RWPE2 (cell line): ENCODE measurements around the gene LMX1A.

Source experiments
- ATAC-seq: fragments of 200-7000 bp; cut with Tn5 transposase; 3 replicates; pipeline ENCODE4 v1.9.1; 2021; ENCODE audit warnings: low read depth
- DNase-seq: peaks from one replicate; pipeline ENCODE4 v3.0.0-alpha.2; 2020; ENCODE audit warnings: low spot score
- H3K27ac ChIP-seq: fragments of 450-650 bp; 2 replicates; pipeline ENCODE4 v1.5.1; 2017; ENCODE audit warnings: mild to moderate bottlenecking; ENCODE audit not compliant: poor library complexity, severe bottlenecking
- H3K27me3 ChIP-seq: fragments of 250-450 bp; sonication (Bioruptor Pico); 2 replicates; pipeline ENCODE4 v1.5.1; 2021; ENCODE audit warnings: mild to moderate bottlenecking, moderate library complexity; ENCODE audit not compliant: insufficient read depth, poor library complexity, severe bottlenecking
- H3K36me3 ChIP-seq: fragments of 250-450 bp; sonication (Bioruptor Pico); 2 replicates; pipeline ENCODE4 v1.5.1; 2020; ENCODE audit warnings: low read depth, mild to moderate bottlenecking, moderate library complexity
- H3K4me1 ChIP-seq: fragments of 250-450 bp; sonication (Bioruptor Pico); 2 replicates; pipeline ENCODE4 v1.5.1; 2021; ENCODE audit warnings: mild to moderate bottlenecking, moderate library complexity; ENCODE audit not compliant: insufficient read depth, poor library complexity, severe bottlenecking
- H3K4me3 ChIP-seq: fragments of 250-450 bp; sonication (Bioruptor Pico); 2 replicates; pipeline ENCODE4 v1.5.1; 2021; ENCODE audit warnings: mild to moderate bottlenecking, moderate library complexity; ENCODE audit not compliant: severe bottlenecking
- H3K9me3 ChIP-seq: fragments of 250-450 bp; sonication (Bioruptor Pico); 2 replicates; pipeline ENCODE4 v1.5.1; 2021; ENCODE audit warnings: mild to moderate bottlenecking, moderate library complexity; ENCODE audit not compliant: severe bottlenecking
- CTCF ChIP-seq: fragments of 450-650 bp; IDR thresholded peaks from one replicate; pipeline ENCODE4 v1.5.1; 2017; ENCODE audit warnings: mild to moderate bottlenecking, moderate library complexity; ENCODE audit not compliant: poor library complexity, severe bottlenecking

LMX1A gene

GRCh38 chr1:165254376-165254775, 102.1 kb downstream of the LMX1A start:
- H3K27me3 ChIP-seq, result no peaks in the 10 kb centered on the region
- ATAC-seq (no peak), DNase-seq (no peak)
- H3K9me3 ChIP-seq, result no peaks in the 10 kb centered on the region
- no peak overlapping the region for H3K27ac ChIP-seq
- no peak overlapping the region for H3K4me3 ChIP-seq
- TF ChIP-seq CTCF, result no peak
- no peaks in the 10 kb centered on the region for H3K4me1 ChIP-seq
- H3K36me3 ChIP-seq, result no peaks in the 10 kb centered on the region

GRCh38 chr1:165253818-165254254, 102.7 kb downstream of the LMX1A start:
- no peaks in the 10 kb centered on the region for H3K27me3 ChIP-seq
- H3K36me3 ChIP-seq, result no peaks in the 10 kb centered on the region
- TF ChIP-seq CTCF, result no peak
- no peaks in the 10 kb centered on the region for H3K9me3 ChIP-seq
- no peaks in the 10 kb centered on the region for H3K4me1 ChIP-seq
- ATAC-seq (no peak), DNase-seq (no peak)
- no peak overlapping the region for H3K4me3 ChIP-seq
- H3K27ac ChIP-seq, result no peak overlapping the region

GRCh38 chr1:165248969-165249571, 107.4 kb downstream of the LMX1A start:
- DNase-seq (no peak), ATAC-seq (no peak)
- no peaks in the 10 kb centered on the region for H3K36me3 ChIP-seq
- TF ChIP-seq CTCF, result no peak
- no peaks in the 10 kb centered on the region for H3K27me3 ChIP-seq
- no peak overlapping the region for H3K4me3 ChIP-seq
- H3K27ac ChIP-seq, result no peak overlapping the region
- H3K9me3 ChIP-seq, result no peaks in the 10 kb centered on the region
- H3K4me1 ChIP-seq, result no peaks in the 10 kb centered on the region

GRCh38 chr1:165241952-165242351, 114.6 kb downstream of the LMX1A start:
- no peak overlapping the region for H3K4me3 ChIP-seq
- H3K9me3 ChIP-seq, result no peaks in the 10 kb centered on the region
- no peaks in the 10 kb centered on the region for H3K36me3 ChIP-seq
- H3K27ac ChIP-seq, result no peak overlapping the region
- peaks cover 21% of the 10 kb centered on the region for H3K27me3 ChIP-seq
- DNase-seq (no peak), ATAC-seq (no peak)
- no peak for TF ChIP-seq CTCF
- no peaks in the 10 kb centered on the region for H3K4me1 ChIP-seq

GRCh38 chr1:165241321-165241720, 115.2 kb downstream of the LMX1A start:
- Histone ChIP-seq H3K27me3 (peaks cover 28% of the 10 kb centered on the region), H3K27ac (no peak overlapping the region), H3K9me3 (no peaks in the 10 kb centered on the region), H3K4me3 (no peak overlapping the region), H3K4me1 (no peaks in the 10 kb centered on the region), H3K36me3 (no peaks in the 10 kb centered on the region)
- no peak for TF ChIP-seq CTCF
- no peak for ATAC-seq
- no peak for DNase-seq
